Thyroid gland (tissue), 4 donors: Measurements from ENCODE around the gene THRSP.

Experiments
- POLR2A ChIP-seq, 2 donors: fragments of 450-650 bp; IDR thresholded peaks; one replicate each; pipeline ENCODE4 v1.6.1; 2017; ENCODE audit warnings: antibody characterized with exemption in 2 of 2, mild to moderate bottlenecking in 2 of 2, moderate library complexity in 1 of 2
- TF ChIP-seq, protein P1 (sequence below), 6 experiments: fragments of 200-600 bp in 3 of 6; fragments of 450-650 bp in 3 of 6; sonication (generic) in 3 of 6; IDR thresholded peaks; one replicate each; pipeline ENCODE4 v1.5.1; 2016 to 2019; ENCODE audit warnings: antibody characterized with exemption in 6 of 6, mild to moderate bottlenecking in 2 of 6, inconsistent platforms in 1 of 6, moderate library complexity in 1 of 6

- TF ChIP-seq, protein P1, sequence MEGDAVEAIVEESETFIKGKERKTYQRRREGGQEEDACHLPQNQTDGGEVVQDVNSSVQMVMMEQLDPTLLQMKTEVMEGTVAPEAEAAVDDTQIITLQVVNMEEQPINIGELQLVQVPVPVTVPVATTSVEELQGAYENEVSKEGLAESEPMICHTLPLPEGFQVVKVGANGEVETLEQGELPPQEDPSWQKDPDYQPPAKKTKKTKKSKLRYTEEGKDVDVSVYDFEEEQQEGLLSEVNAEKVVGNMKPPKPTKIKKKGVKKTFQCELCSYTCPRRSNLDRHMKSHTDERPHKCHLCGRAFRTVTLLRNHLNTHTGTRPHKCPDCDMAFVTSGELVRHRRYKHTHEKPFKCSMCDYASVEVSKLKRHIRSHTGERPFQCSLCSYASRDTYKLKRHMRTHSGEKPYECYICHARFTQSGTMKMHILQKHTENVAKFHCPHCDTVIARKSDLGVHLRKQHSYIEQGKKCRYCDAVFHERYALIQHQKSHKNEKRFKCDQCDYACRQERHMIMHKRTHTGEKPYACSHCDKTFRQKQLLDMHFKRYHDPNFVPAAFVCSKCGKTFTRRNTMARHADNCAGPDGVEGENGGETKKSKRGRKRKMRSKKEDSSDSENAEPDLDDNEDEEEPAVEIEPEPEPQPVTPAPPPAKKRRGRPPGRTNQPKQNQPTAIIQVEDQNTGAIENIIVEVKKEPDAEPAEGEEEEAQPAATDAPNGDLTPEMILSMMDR (IDR thresholded peaks at IDR 0.05), result no peak
- TF ChIP-seq POLR2A (IDR thresholded peaks at IDR 0.05), result no peak
Measured at GRCh38 chr11:78069465-78069864, 5.8 kb downstream of the THRSP start.
